Measurements from ENCODE around the gene EPSTI1.

DNA sequence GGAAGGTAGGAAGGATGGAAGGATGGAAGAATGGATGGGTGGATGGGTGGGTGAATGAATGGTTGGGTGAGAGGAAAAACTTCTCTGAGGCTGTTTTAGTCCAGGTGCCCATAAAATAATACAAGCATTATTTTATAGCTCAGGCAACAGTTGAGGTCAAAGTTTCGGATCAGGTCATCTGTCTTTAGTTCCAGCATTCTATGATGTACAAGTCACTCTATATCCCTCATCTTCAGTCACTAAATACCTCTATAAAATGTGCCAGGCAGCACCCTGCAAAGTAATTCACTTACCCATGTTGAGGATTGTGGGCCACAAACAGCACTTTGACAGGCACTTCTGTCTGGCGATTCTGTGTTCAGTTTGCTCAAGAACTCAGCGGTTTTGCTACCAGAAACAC lies 66.0 kb downstream of the EPSTI1 start:
- TF ChIP-seq CTCF (IDR thresholded peaks at IDR 0.05) (no peak), POLR2A (IDR thresholded peaks at IDR 0.05) (no peak)
